TTC549 (cell line): Measurements from ENCODE around the gene ZAR1L.
A peak's percentile ranks its signal among the peaks of the same experiment; 100 is the strongest.
"Not testable (repeated sequence)": the region's sequence is repeated elsewhere in the genome, so short reads cannot be mapped to it uniquely, and the experiment has no call there.

Experiments used
- FAIRE-seq: peaks from 2 replicates; lab custom pipeline; 2012; peaks lifted over from hg19 to GRCh38; lab: Jason Lieb, UNC

The ZAR1L gene, protein sequence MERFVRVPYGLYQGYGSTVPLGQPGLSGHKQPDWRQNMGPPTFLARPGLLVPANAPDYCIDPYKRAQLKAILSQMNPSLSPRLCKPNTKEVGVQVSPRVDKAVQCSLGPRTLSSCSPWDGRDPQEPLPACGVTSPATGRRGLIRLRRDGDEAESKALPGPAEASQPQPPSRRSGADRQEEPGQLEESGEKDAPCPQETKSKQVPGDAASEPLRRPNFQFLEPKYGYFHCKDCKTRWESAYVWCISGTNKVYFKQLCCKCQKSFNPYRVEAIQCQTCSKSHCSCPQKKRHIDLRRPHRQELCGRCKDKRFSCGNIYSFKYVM

DNA sequence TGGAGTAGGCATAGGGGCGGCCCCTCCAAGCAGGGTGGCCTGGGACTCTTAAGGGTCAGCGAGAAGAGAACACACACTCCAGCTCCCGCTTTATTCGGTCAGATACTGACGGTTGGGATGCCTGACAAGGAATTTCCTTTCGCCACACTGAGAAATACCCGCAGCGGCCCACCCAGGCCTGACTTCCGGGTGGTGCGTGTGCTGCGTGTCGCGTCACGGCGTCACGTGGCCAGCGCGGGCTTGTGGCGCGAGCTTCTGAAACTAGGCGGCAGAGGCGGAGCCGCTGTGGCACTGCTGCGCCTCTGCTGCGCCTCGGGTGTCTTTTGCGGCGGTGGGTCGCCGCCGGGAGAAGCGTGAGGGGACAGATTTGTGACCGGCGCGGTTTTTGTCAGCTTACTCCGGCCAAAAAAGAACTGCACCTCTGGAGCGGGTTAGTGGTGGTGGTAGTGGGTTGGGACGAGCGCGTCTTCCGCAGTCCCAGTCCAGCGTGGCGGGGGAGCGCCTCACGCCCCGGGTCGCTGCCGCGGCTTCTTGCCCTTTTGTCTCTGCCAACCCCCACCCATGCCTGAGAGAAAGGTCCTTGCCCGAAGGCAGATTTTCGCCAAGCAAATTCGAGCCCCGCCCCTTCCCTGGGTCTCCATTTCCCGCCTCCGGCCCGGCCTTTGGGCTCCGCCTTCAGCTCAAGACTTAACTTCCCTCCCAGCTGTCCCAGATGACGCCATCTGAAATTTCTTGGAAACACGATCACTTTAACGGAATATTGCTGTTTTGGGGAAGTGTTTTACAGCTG is at the start of gene ZAR1L, which contains the start of gene BRCA2:
TSS of gene ZAR1L (minus strand) at position 126 of the 790 bp plus-strand sequence. CDS start 3,438 bp downstream, outside the sequence.
TSS of gene BRCA2 (plus strand) at position 271 of the 790 bp plus-strand sequence. CDS start 953 bp downstream, outside the sequence.
- FAIRE-seq = no peak

- FAIRE-seq = no peak
Measured at GRCh38 chr13:32362574-32362973, 47.4 kb upstream of the ZAR1L start.

DNA sequence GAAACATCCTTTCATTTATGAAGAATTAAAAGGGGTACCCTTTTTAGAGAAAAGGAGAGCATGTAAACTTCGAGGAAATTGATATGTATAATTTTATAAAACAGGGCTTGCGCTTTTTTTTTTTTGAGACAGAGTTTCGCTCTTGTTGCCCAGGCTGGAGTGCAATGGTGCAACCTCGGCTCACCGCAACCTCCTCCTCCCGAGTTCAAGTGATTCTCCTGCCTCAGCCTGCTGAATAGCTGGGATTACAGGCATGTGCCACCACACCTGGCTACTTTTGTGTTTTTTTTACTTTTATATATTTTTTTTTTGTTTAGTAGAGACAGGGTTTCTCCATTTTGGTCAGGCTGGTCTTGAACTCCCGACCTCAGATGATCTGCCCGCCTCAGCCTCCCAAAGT is 40.8 kb upstream of the ZAR1L start:
- FAIRE-seq = not testable (repeated sequence)

DNA sequence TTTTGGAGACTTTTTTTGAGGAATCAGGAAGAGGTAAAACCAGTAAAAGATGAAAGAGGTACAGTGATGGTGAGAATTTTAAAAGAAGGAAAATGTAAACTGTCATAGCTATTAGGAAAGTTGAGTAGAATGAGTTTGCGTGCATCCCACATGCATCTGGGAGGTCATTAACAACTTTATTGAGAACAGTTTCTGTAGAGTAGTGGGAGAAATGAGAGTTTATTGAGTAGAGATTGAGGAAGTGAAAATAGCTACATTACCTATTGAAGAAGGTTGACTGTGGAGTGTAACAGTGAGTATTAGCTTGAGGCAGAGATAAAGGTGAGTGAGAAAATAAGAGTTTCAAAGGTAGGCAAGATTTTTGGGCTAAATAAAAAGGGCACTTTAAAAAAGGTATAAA is 38.9 kb upstream of the ZAR1L start:
- no peak for FAIRE-seq

DNA sequence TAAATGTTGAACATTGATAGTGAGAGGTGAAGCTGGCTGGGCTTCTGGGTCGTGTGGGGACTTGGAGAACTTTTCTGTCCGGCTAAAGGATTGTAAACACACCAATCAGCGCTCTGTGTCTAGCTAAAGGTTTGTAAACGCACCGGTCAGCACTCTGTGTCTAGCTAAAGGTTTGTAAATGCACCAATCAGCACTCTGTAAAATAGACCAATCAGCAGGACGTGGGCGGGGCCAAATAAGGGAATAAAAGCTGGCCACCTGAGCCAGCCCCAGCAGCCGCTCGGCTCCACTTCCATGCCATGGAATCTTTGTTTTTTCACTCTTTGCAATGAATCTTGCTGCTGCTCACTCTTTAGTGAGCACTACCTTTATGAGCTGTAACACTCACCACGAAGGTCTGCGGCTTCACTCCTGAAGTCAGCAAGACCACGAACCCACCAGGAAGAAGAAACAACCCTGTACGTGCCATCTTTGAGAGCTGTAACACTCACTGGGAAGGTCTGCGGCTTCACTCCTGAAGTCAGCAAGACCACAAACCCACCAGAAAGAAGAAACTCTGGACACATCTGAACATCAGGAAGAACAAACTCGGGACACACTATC is 35.8 kb upstream of the ZAR1L start:
- FAIRE-seq = not testable (repeated sequence)

- FAIRE-seq = no peak
Measured at GRCh38 chr13:32347651-32348050, 32.5 kb upstream of the ZAR1L start.

DNA sequence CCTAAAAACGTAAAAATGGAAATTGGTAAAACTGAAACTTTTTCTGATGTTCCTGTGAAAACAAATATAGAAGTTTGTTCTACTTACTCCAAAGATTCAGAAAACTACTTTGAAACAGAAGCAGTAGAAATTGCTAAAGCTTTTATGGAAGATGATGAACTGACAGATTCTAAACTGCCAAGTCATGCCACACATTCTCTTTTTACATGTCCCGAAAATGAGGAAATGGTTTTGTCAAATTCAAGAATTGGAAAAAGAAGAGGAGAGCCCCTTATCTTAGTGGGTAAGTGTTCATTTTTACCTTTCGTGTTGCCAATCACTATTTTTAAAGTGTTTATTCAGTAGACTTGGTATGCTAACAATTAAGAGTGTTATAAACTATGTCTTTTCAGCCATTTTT is 25.8 kb upstream of the ZAR1L start:
- FAIRE-seq = no peak

GRCh38 chr13:32334671-32335070 is 19.5 kb upstream of the ZAR1L start:
- no peak for FAIRE-seq

DNA sequence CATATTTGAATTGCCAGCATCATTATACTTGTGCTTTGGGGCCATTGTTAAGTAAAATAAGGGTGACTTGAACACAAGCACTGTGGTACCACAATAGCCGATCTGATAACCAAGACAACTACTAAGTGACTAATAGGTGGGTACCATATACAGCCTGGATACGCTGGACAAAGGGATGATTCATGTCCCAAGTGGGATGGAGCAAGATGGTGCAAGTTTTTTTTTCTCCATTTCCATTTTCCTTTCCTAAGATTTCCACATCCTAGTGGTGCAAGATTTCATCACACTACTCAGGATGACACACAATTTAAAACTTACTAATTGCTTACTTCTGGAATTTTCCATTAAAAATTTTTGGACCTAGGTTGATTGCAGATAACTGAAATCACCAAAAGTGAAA is 15.3 kb upstream of the ZAR1L start:
- no peak for FAIRE-seq

DNA sequence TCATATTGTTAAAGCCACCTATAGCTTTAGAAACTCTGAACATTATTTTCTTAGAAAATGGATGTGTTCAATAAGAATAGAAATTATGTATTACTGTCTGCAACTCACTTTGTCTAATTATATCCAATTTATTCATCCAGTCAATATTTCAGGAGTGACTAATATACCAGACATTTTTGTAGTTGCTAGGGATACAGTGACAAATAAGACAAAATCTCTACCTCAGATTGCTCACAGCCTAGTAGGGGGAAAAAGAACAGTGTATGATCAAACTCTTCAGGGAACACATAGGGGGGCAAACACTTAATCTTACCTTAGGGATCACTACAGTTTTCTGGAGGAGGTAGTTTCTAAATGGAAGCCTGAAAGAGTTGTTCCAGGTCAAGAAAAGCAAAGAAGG is 8.7 kb upstream of the ZAR1L start:
- no peak for FAIRE-seq

- FAIRE-seq = no peak
Measured at GRCh38 chr13:32320528-32320927, 5.4 kb upstream of the ZAR1L start.

GRCh38 chr13:32317716-32318465 is 2.7 kb upstream of the ZAR1L start:
- FAIRE-seq = no peak

- FAIRE-seq = no peak
Measured at GRCh38 chr13:32316501-32316900, 1.3 kb upstream of the ZAR1L start.

DNA sequence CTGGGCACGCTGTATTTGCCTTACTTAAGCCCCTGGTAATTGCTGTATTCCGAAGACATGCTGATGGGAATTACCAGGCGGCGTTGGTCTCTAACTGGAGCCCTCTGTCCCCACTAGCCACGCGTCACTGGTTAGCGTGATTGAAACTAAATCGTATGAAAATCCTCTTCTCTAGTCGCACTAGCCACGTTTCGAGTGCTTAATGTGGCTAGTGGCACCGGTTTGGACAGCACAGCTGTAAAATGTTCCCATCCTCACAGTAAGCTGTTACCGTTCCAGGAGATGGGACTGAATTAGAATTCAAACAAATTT is 821 bp upstream of the ZAR1L start:
- FAIRE-seq = no peak

- FAIRE-seq = no peak
Measured at GRCh38 chr13:32314271-32315237, 609 bp downstream of the ZAR1L start.

GRCh38 chr13:32311188-32311897 is 3.8 kb downstream of the ZAR1L start:
- no peak for FAIRE-seq

DNA sequence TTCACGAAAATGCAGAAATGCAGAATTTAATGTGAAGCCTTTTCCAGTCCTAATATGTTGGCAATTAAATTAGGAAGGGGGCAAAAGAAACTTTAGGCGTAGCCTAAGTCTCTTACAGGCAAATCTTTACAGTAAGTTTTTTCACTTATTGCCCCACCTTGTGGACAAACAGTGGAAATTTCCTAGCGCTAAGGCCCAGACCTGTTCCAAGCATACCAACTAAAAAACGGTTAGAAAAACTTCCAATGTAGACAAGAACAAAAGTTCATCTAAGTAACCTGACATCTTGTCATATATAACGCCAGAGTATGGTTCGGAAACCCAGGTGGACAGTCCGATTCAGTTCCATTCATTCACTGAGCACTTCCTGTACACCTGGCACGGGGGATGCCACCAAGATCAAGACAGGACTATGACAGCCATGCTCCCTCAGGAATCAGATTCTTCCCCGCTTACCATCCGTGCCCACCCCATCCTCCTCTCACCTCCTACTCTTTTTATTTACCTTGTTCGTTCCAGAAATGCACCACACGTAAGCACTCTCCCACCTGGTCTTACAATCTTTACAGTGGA is 4.9 kb downstream of the ZAR1L start:
- peak; percentile 75 for FAIRE-seq

- FAIRE-seq = no peak
Measured at GRCh38 chr13:32309312-32310133, 5.6 kb downstream of the ZAR1L start.

- no peak for FAIRE-seq
Measured at GRCh38 chr13:32305646-32306045, 9.5 kb downstream of the ZAR1L start.
